ENCODE data around the gene AVEN. TPM values are rescaled to one million over a fixed set of nuclear protein-coding genes. Genes with fewer than 3 reads are reported as not detected.

The AVEN gene
- total and polyA plus RNA-seq, 2 of the 4 experiments (the other 2 are of a cell fraction), result 9.1 to 17.6 TPM

GRCh38 chr15:33871980-33872379, 167.0 kb downstream of the AVEN start:
- Histone ChIP-seq H3K79me1 (ENCODE audit: low read depth in 1 of 2, low read length in 2 of 2) (no peaks in the 10 kb centered on the region), H2BK15ac (ENCODE audit: low read depth, low read length) (no peak overlapping the region), H4K91ac (ENCODE audit: insufficient read depth, low read depth, low read length) (no peak overlapping the region), H3K14ac (replicated peaks; ENCODE audit: low read depth, low read length) (no peak overlapping the region), H3K4ac (ENCODE audit: low read depth, low read length) (no peak overlapping the region), H4K8ac (ENCODE audit: low read depth in 2 of 2, low read length in 2 of 2) (no peak overlapping the region), H3K27ac (ENCODE audit: insufficient read depth, low read length) (no peak overlapping the region), H3K4me2 (ENCODE audit: low read depth, low read length) (no peak overlapping the region), H2BK120ac (ENCODE audit: low read depth, low read length) (no peak overlapping the region), H4K5ac (ENCODE audit: low read depth, low read length) (no peak overlapping the region), H3K4me1 (ENCODE audit: control insufficient read depth, insufficient read depth, low read length) (no peaks in the 10 kb centered on the region), H2AFZ (replicated peaks; ENCODE audit: low read length, poor library complexity) (no peak overlapping the region), H3K18ac (ENCODE audit: low read depth, low read length) (no peak overlapping the region), H2AK9ac (replicated peaks; ENCODE audit: low read depth, low read length, poor library complexity) (no peak overlapping the region), H3K56ac (ENCODE audit: extremely low read depth, insufficient read depth, low read length) (no peak overlapping the region), H2BK20ac (ENCODE audit: low read depth, low read length) (no peak overlapping the region), H3K4me3 (ENCODE audit: insufficient read depth, low read depth, low read length) (no peak overlapping the region), H3K9me1 (ENCODE audit: insufficient read depth, low read length) (0 out of 2 replicates have a peak, but pooled peaks cover 3% of the 10 kb centered on the region), H2BK5ac (ENCODE audit: low read depth, low read length, poor library complexity, severe bottlenecking) (no peak overlapping the region), H3K23ac (ENCODE audit: low read depth, low read length) (no peak overlapping the region), H3K36me3 (ENCODE audit: control insufficient read depth, insufficient read depth, low read length) (no peaks in the 10 kb centered on the region), H4K20me1 (ENCODE audit: insufficient read depth, low read length) (no peaks in the 10 kb centered on the region), H3K9me3 (ENCODE audit: control insufficient read depth, insufficient read depth, low read length) (no peaks in the 10 kb centered on the region), H2AK5ac (ENCODE audit: low read depth, low read length) (no peak overlapping the region), H3K27me3 (ENCODE audit: control insufficient read depth, insufficient read depth, low read length) (no peaks in the 10 kb centered on the region), H3K9ac (ENCODE audit: low read depth, low read length) (no peak overlapping the region)
- BruUV-seq (replicated peaks), result no TSS peak
- DNase-seq, result no peak
- ChIA-PET CTCF (no interaction called here), POLR2A (ENCODE audit: unreplicated experiment) (interaction anchor here (0.6 kb wide), 1 partner anchor 39 kb away, joined by 8 read pairs; no protein-coding TSS in a partner anchor)
- ATAC-seq (ENCODE audit: low read depth), result peak; percentile 17; the same call in 1 of the 2 replicates
- TF ChIP-seq BHLHE40 (IDR thresholded peaks at IDR 0.05; ENCODE audit: low read depth, low read length), result no peak
- TF ChIP-seq FOS (IDR thresholded peaks at IDR 0.05; ENCODE audit: low read depth, low read length), result no peak
- no peak for TF ChIP-seq MXI1 (IDR thresholded peaks at IDR 0.05; ENCODE audit: borderline replicate concordance, low read depth, low read length)
- no peak for TF ChIP-seq CHD1 (IDR thresholded peaks at IDR 0.05; ENCODE audit: low read depth, low read length)
- in situ Hi-C loops (cut with MboI; ENCODE audit: low sequenced_read_pairs), result no loop called here
- dilution Hi-C loops (cut with HindIII; ENCODE audit: low sequenced_read_pairs, unreplicated experiment), result no loop called here
- WGBS, 2 experiments (ENCODE audit: extremely low coverage in 2 of 2, insufficient read length in 1 of 2), result no CpG with 5 or more reads among the region's 2 CpGs
- intact Hi-C loops (cut with micrococcal nuclease), result no loop called here

Measured in IMR-90 (cell line).